Measurements from ENCODE around the gene MSH3.

GRCh38 chr5:80915716-80916115 is 261.3 kb downstream of the MSH3 start:
- TF ChIP-seq CTCF (IDR thresholded peaks at IDR 0.05; ENCODE audit: control extremely low read depth in 1 of 3, insufficient read depth in 1 of 3, low read depth in 1 of 3, low read length in 3 of 3) (no peak), FOSL1 (IDR thresholded peaks at IDR 0.05; ENCODE audit: insufficient read depth, low read depth, low read length) (no peak), POLR2A (IDR thresholded peaks at IDR 0.05; ENCODE audit: control extremely low read depth in 1 of 2, low read depth in 2 of 2, low read length in 2 of 2) (no peak), RXRA (IDR thresholded peaks at IDR 0.05; ENCODE audit: insufficient read depth, low read depth, low read length) (no peak), POLR2AphosphoS5 (IDR thresholded peaks at IDR 0.05; ENCODE audit: low read depth, low read length) (no peak), ATF2 (IDR thresholded peaks at IDR 0.05; ENCODE audit: low read length) (no peak), EZH2 (IDR thresholded peaks at IDR 0.05; ENCODE audit: low read depth, low read length, severe bottlenecking) (no peak), RNF2 (IDR thresholded peaks at IDR 0.05; ENCODE audit: borderline replicate concordance, low read depth, low read length, missing control alignments, poor library complexity, severe bottlenecking) (no peak), NRF1 (IDR thresholded peaks at IDR 0.05; ENCODE audit: low read depth, low read length) (no peak), USF2 (IDR thresholded peaks at IDR 0.05; ENCODE audit: low read length) (no peak), EP300 (IDR thresholded peaks at IDR 0.05; ENCODE audit: borderline replicate concordance in 1 of 2, low read depth in 2 of 2, low read length in 2 of 2) (no peak), TBP (IDR thresholded peaks at IDR 0.05; ENCODE audit: low read depth, low read length) (no peak), HDAC2 (IDR thresholded peaks at IDR 0.05; ENCODE audit: borderline replicate concordance in 1 of 2, low read depth in 2 of 2, low read length in 2 of 2) (no peak)

All from H1 (cell line).